Measurements from ENCODE around the gene ZNF598.
"Not testable (repeated sequence)": the region's sequence is repeated elsewhere in the genome, so short reads cannot be mapped to it uniquely, and the experiment has no call there.

Gene ZNF598

GRCh38 chr16:1957434-1958142 lies 52.0 kb downstream of the ZNF598 start:
- not testable (repeated sequence) for DNase-seq

- DNase-seq, result no peak
Observed at GRCh38 chr16:1953734-1954133, 55.9 kb downstream of the ZNF598 start.

- no peak for DNase-seq
Observed at GRCh38 chr16:1950559-1950958, 59.1 kb downstream of the ZNF598 start.

GRCh38 chr16:1950047-1950446 lies 59.6 kb downstream of the ZNF598 start:
- DNase-seq, result no peak

- DNase-seq, result no peak
Observed at GRCh38 chr16:1949507-1949906, 60.1 kb downstream of the ZNF598 start.
